ENCODE results near the gene PGAP6. TPM values are rescaled to one million over a fixed set of nuclear protein-coding genes. Genes with fewer than 3 reads are reported as not detected.

Gene PGAP6
- total and polyA plus RNA-seq, 2 of the 8 experiments (the other 6 are each of a cell fraction or from before 2014, with no cell fraction given): 86.8 to 364 TPM

DNA sequence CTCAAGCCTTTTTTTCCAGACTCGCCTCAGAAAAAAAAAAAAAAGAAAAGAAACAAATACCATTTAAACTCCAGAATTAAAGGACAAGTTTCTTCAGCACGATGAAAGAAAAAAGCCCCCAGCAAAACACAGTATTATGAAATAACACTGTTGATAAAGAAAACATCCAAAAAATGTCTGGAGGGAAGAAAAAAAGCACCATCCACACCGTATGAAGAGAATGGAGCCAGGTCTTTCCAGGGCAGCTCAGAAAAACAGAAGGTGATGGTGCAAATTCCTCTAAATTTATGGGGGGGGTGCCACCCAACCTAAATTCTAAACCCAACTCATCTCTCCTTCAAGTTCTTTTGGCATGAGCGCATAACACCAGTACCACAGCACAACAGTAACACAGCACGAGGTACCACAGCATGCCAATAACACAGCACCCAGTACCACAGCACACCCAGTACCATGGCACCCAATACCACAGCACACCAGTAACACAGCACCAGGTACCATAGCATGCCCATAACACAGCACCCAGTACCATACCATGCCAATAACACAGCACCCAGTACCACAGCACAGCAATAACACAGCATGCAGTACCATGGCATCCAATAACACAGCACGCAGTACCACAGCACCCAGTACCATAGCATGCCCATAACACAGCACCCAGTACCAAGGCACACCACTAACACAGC, 48.2 kb downstream of the PGAP6 start:
- H3K27me3 ChIP-seq (replicated peaks in 1 of 4; ENCODE audit: control insufficient read depth in 3 of 4, extremely low read depth in 1 of 4, insufficient read depth in 3 of 4, low read length in 3 of 4): no peaks in the 10 kb centered on the region
- H3K4me1 ChIP-seq (replicated peaks in 1 of 4; ENCODE audit: control insufficient read depth in 3 of 4, insufficient read depth in 4 of 4, low read length in 3 of 4): peaks cover 0 to 3% (median 0%) of the 10 kb centered on the region in 4 experiments; a peak in 1 of 7 replicates
- no peaks in the 10 kb centered on the region for H3K23me2 ChIP-seq (ENCODE audit: low read depth, low read length)
- no peak overlapping the region for H2BK120ac ChIP-seq (replicated peaks; ENCODE audit: low read depth, low read length)
- H2AFZ ChIP-seq (ENCODE audit: low read length): no peak overlapping the region
- no peak overlapping the region for H3K4me2 ChIP-seq (ENCODE audit: insufficient read depth in 1 of 2, low read depth in 2 of 2, low read length in 2 of 2)
- FAIRE-seq (no peak), DNase-seq (ENCODE audit: low read depth in 1 of 2, low spot score in 2 of 2) (no peak)
- H2BK5ac ChIP-seq (ENCODE audit: low read depth, low read length): no peak overlapping the region
- ChIA-PET POLR2A (ENCODE audit: partially characterized antibody) (no interaction called here), CTCF (ENCODE audit: partially characterized antibody) (interaction anchor here (1.4 kb wide), 1 partner anchor 28 kb away, joined by 4 read pairs; no protein-coding TSS in a partner anchor)
- peak overlapping the region; percentile 45; the same call in 1 of the 2 replicates for H2AK5ac ChIP-seq (ENCODE audit: low read depth, low read length)
- H4K20me1 ChIP-seq (replicated peaks in 1 of 2; ENCODE audit: control insufficient read depth in 1 of 2, insufficient read depth in 2 of 2, low read length in 2 of 2): peaks cover 11 to 34% of the 10 kb centered on the region in 2 experiments
- H3K36me3 ChIP-seq (ENCODE audit: control insufficient read depth in 2 of 4, insufficient read depth in 4 of 4, low read length in 3 of 4): no peaks in the 10 kb centered on the region
- H4K5ac ChIP-seq (ENCODE audit: insufficient read length, low read depth, low read length): no peak overlapping the region
- peaks cover 29% of the 10 kb centered on the region for H3K79me1 ChIP-seq (ENCODE audit: low read depth, low read length)
- no peak overlapping the region for H2BK12ac ChIP-seq (ENCODE audit: low read depth, low read length)
- WGBS, 2 experiments (ENCODE audit: extremely low coverage in 1 of 2, insufficient coverage in 1 of 2, insufficient read length in 1 of 2, insufficient replicate concordance in 2 of 2, low coverage in 1 of 2, low lambda C conversion rate in 2 of 2, missing lambda C conversion rate in 1 of 2): 90% methylated on average over 6 of the region's 6 CpGs; no CpG with 5 or more reads in 1 of the 2 experiments
- no peak overlapping the region for H4K8ac ChIP-seq (ENCODE audit: extremely low read depth, insufficient read depth, low read length)
- H4K91ac ChIP-seq (replicated peaks; ENCODE audit: insufficient read length, low read length): peak overlapping the region; percentile 65
- H3K79me2 ChIP-seq (ENCODE audit: control insufficient read depth in 1 of 2, insufficient read depth in 2 of 2, low read length in 2 of 2): peaks cover 39 to 89% of the 10 kb centered on the region in 2 experiments
- H3K9me3 ChIP-seq (ENCODE audit: insufficient read depth in 2 of 2, low read depth in 1 of 2, low read length in 1 of 2): no peaks in the 10 kb centered on the region
- no peak overlapping the region for H2BK15ac ChIP-seq (ENCODE audit: low read length)
- TF ChIP-seq, protein P1, sequence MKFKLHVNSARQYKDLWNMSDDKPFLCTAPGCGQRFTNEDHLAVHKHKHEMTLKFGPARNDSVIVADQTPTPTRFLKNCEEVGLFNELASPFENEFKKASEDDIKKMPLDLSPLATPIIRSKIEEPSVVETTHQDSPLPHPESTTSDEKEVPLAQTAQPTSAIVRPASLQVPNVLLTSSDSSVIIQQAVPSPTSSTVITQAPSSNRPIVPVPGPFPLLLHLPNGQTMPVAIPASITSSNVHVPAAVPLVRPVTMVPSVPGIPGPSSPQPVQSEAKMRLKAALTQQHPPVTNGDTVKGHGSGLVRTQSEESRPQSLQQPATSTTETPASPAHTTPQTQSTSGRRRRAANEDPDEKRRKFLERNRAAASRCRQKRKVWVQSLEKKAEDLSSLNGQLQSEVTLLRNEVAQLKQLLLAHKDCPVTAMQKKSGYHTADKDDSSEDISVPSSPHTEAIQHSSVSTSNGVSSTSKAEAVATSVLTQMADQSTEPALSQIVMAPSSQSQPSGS (IDR thresholded peaks at IDR 0.05; ENCODE audit: low read length): no peak
- TF ChIP-seq SIN3A (conservative IDR thresholded peaks at IDR 0.05 in 1 of 2, IDR thresholded peaks at IDR 0.05 in 1 of 2; ENCODE audit: low read depth in 1 of 2, low read length in 2 of 2) (no peak), ZNF274 (IDR thresholded peaks at IDR 0.05; ENCODE audit: borderline replicate concordance, extremely low read depth, low read length) (no peak)
- no peak overlapping the region for H3K23ac ChIP-seq (ENCODE audit: insufficient read length)
- H2BK20ac ChIP-seq (ENCODE audit: low read length): no peak overlapping the region
- no peak overlapping the region for H3K27ac ChIP-seq (ENCODE audit: low read depth, low read length)
- no peak overlapping the region for H3K4ac ChIP-seq (replicated peaks; ENCODE audit: insufficient read length, low read depth, low read length)
- no peak overlapping the region for H3K4me3 ChIP-seq (ENCODE audit: extremely low read depth in 1 of 4, insufficient read depth in 2 of 4, low read depth in 3 of 4, low read length in 4 of 4)
- H3K18ac ChIP-seq (ENCODE audit: extremely low read depth, low read length): no peak overlapping the region
- H3K14ac ChIP-seq (ENCODE audit: insufficient read length): no peak overlapping the region
- no peak overlapping the region for H3K9ac ChIP-seq (replicated peaks in 1 of 4; ENCODE audit: extremely low read depth in 1 of 4, low read depth in 3 of 4, low read length in 3 of 4)
- no peak overlapping the region for H3K56ac ChIP-seq (replicated peaks; ENCODE audit: insufficient read length, low read depth, low read length)

Measured in H1 (cell line).